GM21360 (cell line): ENCODE measurements around the gene ADAMTS12.

Experiments used
- ATAC-seq: cut with Tn5 transposase; IDR thresholded peaks from one replicate; pipeline ENCODE4 v1.9.1; 2021; ENCODE audit warnings: mild to moderate bottlenecking, moderate library complexity; ENCODE audit not compliant: unreplicated experiment

Gene ADAMTS12

GRCh38 chr5:33611877-33612276 lies 279.9 kb downstream of the ADAMTS12 start:
- no peak for ATAC-seq

- ATAC-seq: no peak
Observed at GRCh38 chr5:33608344-33609041, 283.3 kb downstream of the ADAMTS12 start.

GRCh38 chr5:33604503-33604902 lies 287.3 kb downstream of the ADAMTS12 start:
- no peak for ATAC-seq

- no peak for ATAC-seq
Observed at GRCh38 chr5:33601881-33602280, 289.9 kb downstream of the ADAMTS12 start.

- ATAC-seq: no peak
Observed at GRCh38 chr5:33595303-33595702, 296.5 kb downstream of the ADAMTS12 start.

GRCh38 chr5:33594006-33594405 lies 297.8 kb downstream of the ADAMTS12 start:
- no peak for ATAC-seq

- no peak for ATAC-seq
Observed at GRCh38 chr5:33592245-33592644, 299.5 kb downstream of the ADAMTS12 start.

GRCh38 chr5:33588654-33589372 lies 303.0 kb downstream of the ADAMTS12 start:
- peak; percentile 49 for ATAC-seq

- no peak for ATAC-seq
Observed at GRCh38 chr5:33583332-33583731, 308.5 kb downstream of the ADAMTS12 start.

GRCh38 chr5:33582417-33582816 lies 309.4 kb downstream of the ADAMTS12 start:
- ATAC-seq: no peak

- ATAC-seq: no peak
Observed at GRCh38 chr5:33579789-33580188, 312.0 kb downstream of the ADAMTS12 start.

GRCh38 chr5:33579152-33579551 lies 312.6 kb downstream of the ADAMTS12 start:
- ATAC-seq: no peak

GRCh38 chr5:33576726-33577590 lies 314.8 kb downstream of the ADAMTS12 start:
- no peak for ATAC-seq

GRCh38 chr5:33565324-33565723 lies 326.5 kb downstream of the ADAMTS12 start:
- ATAC-seq: no peak

GRCh38 chr5:33563983-33564908 lies 327.5 kb downstream of the ADAMTS12 start:
- ATAC-seq: no peak

GRCh38 chr5:33563530-33563929 lies 328.3 kb downstream of the ADAMTS12 start:
- no peak for ATAC-seq

GRCh38 chr5:33558489-33558888 lies 333.3 kb downstream of the ADAMTS12 start:
- ATAC-seq: no peak

- ATAC-seq: no peak
Observed at GRCh38 chr5:33557605-33558004, 334.2 kb downstream of the ADAMTS12 start.

- ATAC-seq: no peak
Observed at GRCh38 chr5:33556330-33557328, 335.2 kb downstream of the ADAMTS12 start.
